ENCODE results near the gene TBC1D16.

DNA sequence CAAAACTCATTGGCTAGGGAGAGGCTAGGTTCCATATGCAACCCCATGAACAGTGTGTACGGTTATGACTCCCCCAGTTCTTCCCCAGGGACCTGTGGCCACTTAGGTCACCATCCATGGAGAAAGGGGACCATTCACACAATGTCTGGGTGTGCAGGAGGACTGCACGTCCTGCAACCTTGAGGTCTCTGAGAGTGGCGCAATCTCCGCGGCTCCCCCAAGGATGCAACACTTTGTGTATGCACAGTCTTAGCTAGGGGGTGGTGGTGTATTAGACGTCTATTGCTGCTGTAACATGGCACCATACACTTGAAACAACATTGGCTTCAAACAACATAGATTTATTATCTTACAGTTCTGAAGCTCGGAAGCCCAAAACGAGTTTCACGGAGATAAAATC is 130.8 kb downstream of the TBC1D16 start:
- TF ChIP-seq, protein P1, sequence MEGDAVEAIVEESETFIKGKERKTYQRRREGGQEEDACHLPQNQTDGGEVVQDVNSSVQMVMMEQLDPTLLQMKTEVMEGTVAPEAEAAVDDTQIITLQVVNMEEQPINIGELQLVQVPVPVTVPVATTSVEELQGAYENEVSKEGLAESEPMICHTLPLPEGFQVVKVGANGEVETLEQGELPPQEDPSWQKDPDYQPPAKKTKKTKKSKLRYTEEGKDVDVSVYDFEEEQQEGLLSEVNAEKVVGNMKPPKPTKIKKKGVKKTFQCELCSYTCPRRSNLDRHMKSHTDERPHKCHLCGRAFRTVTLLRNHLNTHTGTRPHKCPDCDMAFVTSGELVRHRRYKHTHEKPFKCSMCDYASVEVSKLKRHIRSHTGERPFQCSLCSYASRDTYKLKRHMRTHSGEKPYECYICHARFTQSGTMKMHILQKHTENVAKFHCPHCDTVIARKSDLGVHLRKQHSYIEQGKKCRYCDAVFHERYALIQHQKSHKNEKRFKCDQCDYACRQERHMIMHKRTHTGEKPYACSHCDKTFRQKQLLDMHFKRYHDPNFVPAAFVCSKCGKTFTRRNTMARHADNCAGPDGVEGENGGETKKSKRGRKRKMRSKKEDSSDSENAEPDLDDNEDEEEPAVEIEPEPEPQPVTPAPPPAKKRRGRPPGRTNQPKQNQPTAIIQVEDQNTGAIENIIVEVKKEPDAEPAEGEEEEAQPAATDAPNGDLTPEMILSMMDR (IDR thresholded peaks at IDR 0.05): no peak
- TF ChIP-seq POLR2A (IDR thresholded peaks at IDR 0.05): no peak

All from gastroesophageal sphincter (tissue), 3 donors.